Stimulated activated CD8-positive, alpha-beta memory T cell treated with anti-CD3 and anti-CD28 coated beads, Interleukin-2, amount 100 ng/mL, for 1 hour (primary cell): ENCODE measurements around the gene PCSK6.
"Not testable (repeated sequence)": the region's sequence is repeated elsewhere in the genome, so short reads cannot be mapped to it uniquely, and the experiment has no call there.

ENCODE experiments used
- DNase-seq, 2 donors: peaks; one replicate each; pipeline ENCODE4 v3.0.0-alpha.2; 2020; ENCODE audit warnings: low read depth in 2 of 2

The PCSK6 gene

GRCh38 chr15:101461097-101461496 is 28.4 kb downstream of the PCSK6 start:
- DNase-seq = no peak

GRCh38 chr15:101459579-101460300 is 29.8 kb downstream of the PCSK6 start:
- DNase-seq = no peak

DNA sequence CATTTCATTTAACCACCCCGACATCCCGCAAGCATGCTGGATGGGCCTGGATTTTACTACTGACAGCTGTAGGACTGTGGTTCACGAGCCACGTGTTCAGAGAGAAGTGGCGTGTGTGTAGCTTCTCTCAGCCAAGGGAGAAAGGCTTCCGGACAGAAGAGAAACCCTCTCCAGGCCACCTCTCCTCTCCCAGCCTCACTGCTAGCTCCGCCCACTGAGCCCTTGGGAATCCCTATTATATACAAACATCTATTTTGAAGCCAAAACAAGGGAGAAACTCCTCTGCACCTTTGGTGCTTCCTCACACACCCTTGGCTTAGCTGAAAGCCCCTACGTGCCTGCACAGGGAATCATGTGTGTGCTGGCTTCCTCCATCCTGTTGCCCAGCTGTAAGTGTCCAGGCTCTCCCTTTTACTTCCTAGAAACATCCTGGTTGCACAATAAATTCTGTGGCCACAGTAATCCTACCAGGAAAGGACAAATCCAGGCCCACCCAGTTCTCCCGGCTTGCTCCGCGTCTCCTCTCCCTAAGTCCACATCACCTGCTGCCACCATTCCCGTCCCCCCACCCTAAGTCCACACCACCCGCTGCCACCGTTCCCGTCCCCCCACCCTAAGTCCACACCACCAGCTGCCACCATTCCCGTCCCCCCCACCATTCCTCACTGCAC is 30.5 kb downstream of the PCSK6 start:
- no peak for DNase-seq

- DNase-seq = no peak
Observed at GRCh38 chr15:101458158-101458900, 31.2 kb downstream of the PCSK6 start.

DNA sequence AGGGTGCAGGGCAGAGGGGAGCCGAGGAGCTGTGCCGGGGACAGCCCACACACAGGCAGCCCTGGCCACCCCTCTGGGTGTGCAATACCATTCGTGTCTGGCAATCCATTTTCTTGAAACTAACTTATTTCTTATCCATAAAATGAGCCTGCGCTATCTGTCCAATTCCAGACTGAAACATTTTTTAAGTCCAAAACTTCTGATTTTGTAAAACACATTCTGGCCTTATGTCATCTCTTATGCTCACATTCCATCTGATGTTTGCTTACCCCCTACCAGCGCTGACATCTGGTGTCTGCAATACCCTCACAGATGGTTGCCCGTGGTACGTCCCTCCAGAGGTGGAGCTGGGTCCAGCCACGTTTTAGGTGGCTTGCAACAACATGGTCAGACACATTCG is 31.8 kb downstream of the PCSK6 start:
- no peak for DNase-seq

GRCh38 chr15:101456057-101456739 is 33.3 kb downstream of the PCSK6 start:
- no peak for DNase-seq

DNA sequence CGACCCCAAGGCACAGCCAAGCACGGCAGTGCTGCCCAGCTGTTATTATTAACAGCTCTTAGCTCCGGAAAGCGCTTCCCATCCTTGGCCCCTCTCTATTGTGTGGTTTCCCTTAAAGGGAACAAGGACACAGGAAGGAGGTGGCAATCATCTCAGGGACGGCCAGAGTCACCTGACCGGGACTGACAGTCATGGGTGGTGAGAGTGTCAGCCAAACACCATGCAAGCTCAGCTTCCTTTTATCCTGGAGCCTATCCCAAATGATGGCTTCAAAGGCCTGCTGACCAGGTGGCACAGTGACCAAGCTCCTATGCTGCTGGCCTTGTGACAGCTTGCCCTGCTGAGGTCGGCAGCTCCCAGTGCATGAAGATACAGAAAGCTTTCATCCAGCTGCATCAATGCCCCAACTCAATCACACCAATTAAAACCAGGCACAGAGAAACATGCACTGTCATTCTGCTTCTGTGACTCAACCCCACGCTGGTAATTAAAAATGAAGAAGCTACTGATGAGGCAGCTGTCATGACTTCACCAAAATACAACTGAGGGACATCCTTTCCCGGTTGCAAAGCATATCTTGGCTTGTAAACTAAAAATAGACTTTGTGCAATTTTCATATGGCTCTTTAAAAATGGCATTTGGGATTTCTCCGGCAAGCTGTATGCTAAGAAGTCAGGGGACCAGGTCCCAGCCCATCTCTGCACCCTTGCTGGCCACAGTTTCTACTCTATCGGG is 34.0 kb downstream of the PCSK6 start:
- DNase-seq = no peak

GRCh38 chr15:101454781-101455180 is 34.7 kb downstream of the PCSK6 start:
- not testable (repeated sequence) for DNase-seq

GRCh38 chr15:101454365-101454764 is 35.1 kb downstream of the PCSK6 start:
- DNase-seq = no peak

- DNase-seq = no peak
Observed at GRCh38 chr15:101453123-101454120, 36.1 kb downstream of the PCSK6 start.

- no peak for DNase-seq
Observed at GRCh38 chr15:101452572-101452971, 36.9 kb downstream of the PCSK6 start.

- DNase-seq = no peak
Observed at GRCh38 chr15:101451846-101452245, 37.7 kb downstream of the PCSK6 start.

- no peak for DNase-seq
Observed at GRCh38 chr15:101451266-101451799, 38.2 kb downstream of the PCSK6 start.

GRCh38 chr15:101450403-101451265 is 38.9 kb downstream of the PCSK6 start:
- no peak for DNase-seq

GRCh38 chr15:101449471-101450402 is 39.8 kb downstream of the PCSK6 start:
- no peak for DNase-seq

DNA sequence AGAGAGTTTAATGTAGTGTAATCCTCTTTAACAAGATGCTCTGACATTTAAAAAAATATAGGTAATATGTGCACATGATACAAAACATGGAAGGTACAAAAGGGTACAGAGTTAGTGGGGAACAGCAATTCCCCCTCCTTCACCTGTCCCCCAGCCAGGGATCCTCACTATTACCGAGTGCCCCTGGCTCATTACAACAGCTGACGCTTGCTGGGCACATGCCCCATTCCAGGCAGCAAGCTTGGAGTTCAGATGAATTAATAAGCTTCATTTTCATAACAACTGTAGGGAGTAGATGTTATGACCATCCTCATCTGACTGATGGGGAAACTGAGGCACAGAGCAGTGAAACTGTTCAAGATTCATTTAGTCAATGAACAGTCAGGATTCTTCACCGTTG is 41.2 kb downstream of the PCSK6 start:
- no peak for DNase-seq

DNA sequence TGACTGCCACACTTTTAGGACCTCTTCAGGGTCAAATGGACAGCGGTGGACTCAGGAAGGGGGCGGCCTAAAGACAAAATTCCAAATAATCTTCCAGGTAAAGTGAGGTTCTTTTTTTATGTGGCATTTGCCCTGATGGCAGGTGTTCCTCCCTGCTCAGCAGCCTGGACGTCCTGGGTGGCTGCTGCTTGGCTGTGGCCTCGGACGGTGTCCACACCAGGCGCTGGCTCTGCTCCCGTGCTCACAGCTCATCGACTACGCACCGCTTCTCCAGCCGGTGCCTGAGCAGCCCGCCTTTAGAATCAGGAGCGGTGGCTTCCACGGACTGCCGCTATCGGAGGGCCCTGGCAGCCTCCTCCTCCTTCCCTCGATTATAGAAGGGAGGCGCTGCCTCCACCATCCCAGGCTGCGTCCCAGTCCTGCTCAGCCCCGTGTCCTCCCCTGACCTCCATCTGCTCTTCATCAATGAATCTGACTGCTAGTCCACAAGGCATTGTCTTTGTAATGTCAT is 41.9 kb downstream of the PCSK6 start:
- DNase-seq = no peak

DNA sequence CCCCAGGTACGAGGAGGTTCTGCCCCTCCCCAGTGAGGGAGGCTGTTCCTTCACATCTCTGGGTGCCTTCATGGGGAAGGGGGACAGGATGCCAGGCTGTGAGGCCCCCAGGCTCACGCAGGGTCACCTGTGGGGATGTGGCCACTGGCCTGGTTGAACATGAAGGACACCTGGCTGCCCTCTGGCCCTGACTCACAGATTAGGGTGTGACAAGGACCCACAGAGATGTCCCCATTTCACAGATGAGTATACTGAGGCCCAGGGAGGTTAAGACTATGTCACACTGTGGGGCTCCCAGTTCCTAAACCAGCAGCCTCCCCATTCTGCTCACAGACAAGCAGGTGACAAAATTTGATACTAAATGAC is 42.4 kb downstream of the PCSK6 start:
- DNase-seq = no peak
